ENCODE data around the gene PCNT. TPM values are rescaled to one million over a fixed set of nuclear protein-coding genes. Genes with fewer than 3 reads are reported as not detected.

PCNT gene
- total and polyA plus RNA-seq, 2 of the 4 experiments (the other 2 are of a cell fraction) = 10.0 to 19.4 TPM

- H4K20me1 ChIP-seq (ENCODE audit: insufficient read depth, low read length) = no peaks in the 10 kb centered on the region
- no peak overlapping the region for H3K27ac ChIP-seq (ENCODE audit: insufficient read depth, low read length)
- H3K79me1 ChIP-seq (ENCODE audit: low read depth in 1 of 2, low read length in 2 of 2) = peaks cover 19 to 48% of the 10 kb centered on the region in 2 experiments
- no CpG with 5 or more reads among the region's 10 CpGs for WGBS, 2 experiments (ENCODE audit: extremely low coverage in 2 of 2, insufficient read length in 1 of 2)
- no TSS peak for BruUV-seq (replicated peaks)
- no peaks in the 10 kb centered on the region for H3K27me3 ChIP-seq (ENCODE audit: control insufficient read depth, insufficient read depth, low read length)
- H3K56ac ChIP-seq (ENCODE audit: extremely low read depth, insufficient read depth, low read length) = 0 out of 2 replicates have a peak overlapping the region, but pooled peaks have one; percentile 89
- peaks cover 12% of the 10 kb centered on the region for H3K4me1 ChIP-seq (ENCODE audit: control insufficient read depth, insufficient read depth, low read length)
- H3K14ac ChIP-seq (replicated peaks; ENCODE audit: low read depth, low read length) = no peak overlapping the region
- H3K4me2 ChIP-seq (ENCODE audit: low read depth, low read length) = no peak overlapping the region
- no peak overlapping the region for H2BK15ac ChIP-seq (ENCODE audit: low read depth, low read length)
- no peak overlapping the region for H4K8ac ChIP-seq (ENCODE audit: low read depth in 2 of 2, low read length in 2 of 2)
- no peak overlapping the region for H2AK5ac ChIP-seq (ENCODE audit: low read depth, low read length)
- no peak overlapping the region for H3K23ac ChIP-seq (ENCODE audit: low read depth, low read length)
- no peak overlapping the region; the same call in 1 of the 2 replicates for H3K4ac ChIP-seq (ENCODE audit: low read depth, low read length)
- intact Hi-C loops (cut with micrococcal nuclease) (loop anchor here (5.0 kb wide), 1 partner anchor 315 kb away; no protein-coding TSS in a partner anchor), in situ Hi-C loops (cut with MboI; ENCODE audit: low sequenced_read_pairs) (no loop called here), dilution Hi-C loops (cut with HindIII; ENCODE audit: low sequenced_read_pairs, unreplicated experiment) (no loop called here)
- H2AFZ ChIP-seq (replicated peaks; ENCODE audit: low read length, poor library complexity) = no peak overlapping the region
- peaks cover 21% of the 10 kb centered on the region for H3K36me3 ChIP-seq (ENCODE audit: control insufficient read depth, insufficient read depth, low read length)
- no peak overlapping the region for H2AK9ac ChIP-seq (replicated peaks; ENCODE audit: low read depth, low read length, poor library complexity)
- no peak overlapping the region for H3K18ac ChIP-seq (ENCODE audit: low read depth, low read length)
- H3K9me1 ChIP-seq (ENCODE audit: insufficient read depth, low read length) = peaks cover 10% of the 10 kb centered on the region; the same call in 1 of the 2 replicates
- DNase-seq (no peak), ATAC-seq (ENCODE audit: low read depth) (no peak)
- H3K9ac ChIP-seq (ENCODE audit: low read depth, low read length) = no peak overlapping the region
- no peak overlapping the region for H4K91ac ChIP-seq (ENCODE audit: insufficient read depth, low read depth, low read length)
- ChIA-PET POLR2A (ENCODE audit: unreplicated experiment) (no interaction called here), CTCF (no interaction called here)
- H2BK20ac ChIP-seq (ENCODE audit: low read depth, low read length) = no peak overlapping the region
- H3K9me3 ChIP-seq (ENCODE audit: control insufficient read depth, insufficient read depth, low read length) = no peaks in the 10 kb centered on the region
- no peak overlapping the region for H2BK120ac ChIP-seq (ENCODE audit: low read depth, low read length)
- H3K4me3 ChIP-seq (ENCODE audit: insufficient read depth, low read depth, low read length) = no peak overlapping the region
- no peak for TF ChIP-seq CTCF (conservative IDR thresholded peaks at IDR 0.05; ENCODE audit: low read depth, low read length)
- no peak for TF ChIP-seq POLR2A (IDR thresholded peaks at IDR 0.05; ENCODE audit: low read depth, low read length)
- TF ChIP-seq MAFK (IDR thresholded peaks at IDR 0.05; ENCODE audit: low read depth, low read length) = no peak
- TF ChIP-seq MAZ (IDR thresholded peaks at IDR 0.05; ENCODE audit: borderline replicate concordance, low read depth, low read length) = no peak
- TF ChIP-seq ELK1 (IDR thresholded peaks at IDR 0.05; ENCODE audit: borderline replicate concordance, low read depth, low read length) = no peak
- TF ChIP-seq FOS (IDR thresholded peaks at IDR 0.05; ENCODE audit: low read depth, low read length) = no peak
- TF ChIP-seq RAD21 (IDR thresholded peaks at IDR 0.05; ENCODE audit: low read length) = no peak
- no peak for TF ChIP-seq RCOR1 (IDR thresholded peaks at IDR 0.05; ENCODE audit: insufficient replicate concordance, low read length)
- TF ChIP-seq NFE2L2 (IDR thresholded peaks at IDR 0.05; ENCODE audit: low read depth, low read length) = no peak
- no peak for TF ChIP-seq BHLHE40 (IDR thresholded peaks at IDR 0.05; ENCODE audit: low read depth, low read length)
- TF ChIP-seq MXI1 (IDR thresholded peaks at IDR 0.05; ENCODE audit: borderline replicate concordance, low read depth, low read length) = no peak
- no peak overlapping the region for H2BK5ac ChIP-seq (ENCODE audit: low read depth, low read length, poor library complexity, severe bottlenecking)
- H4K5ac ChIP-seq (ENCODE audit: low read depth, low read length) = no peak overlapping the region
Measured at GRCh38 chr21:46287541-46287940, 36.4 kb upstream of the PCNT start.
